Stimulated activated CD8-positive, alpha-beta memory T cell treated with anti-CD3 and anti-CD28 coated beads, Interleukin-15, amount 100 ng/mL, for 1 hour (primary cell): ENCODE results near the gene TUSC2.
A peak's percentile ranks its signal among the peaks of the same experiment; 100 is the strongest.

Experiments used
- DNase-seq: peaks from one replicate; pipeline ENCODE4 v3.0.0-alpha.2; 2020; ENCODE audit warnings: low read depth

The TUSC2 gene

GRCh38 chr3:50334339-50335075 is 6.5 kb upstream of the TUSC2 start:
- DNase-seq = no peak

DNA sequence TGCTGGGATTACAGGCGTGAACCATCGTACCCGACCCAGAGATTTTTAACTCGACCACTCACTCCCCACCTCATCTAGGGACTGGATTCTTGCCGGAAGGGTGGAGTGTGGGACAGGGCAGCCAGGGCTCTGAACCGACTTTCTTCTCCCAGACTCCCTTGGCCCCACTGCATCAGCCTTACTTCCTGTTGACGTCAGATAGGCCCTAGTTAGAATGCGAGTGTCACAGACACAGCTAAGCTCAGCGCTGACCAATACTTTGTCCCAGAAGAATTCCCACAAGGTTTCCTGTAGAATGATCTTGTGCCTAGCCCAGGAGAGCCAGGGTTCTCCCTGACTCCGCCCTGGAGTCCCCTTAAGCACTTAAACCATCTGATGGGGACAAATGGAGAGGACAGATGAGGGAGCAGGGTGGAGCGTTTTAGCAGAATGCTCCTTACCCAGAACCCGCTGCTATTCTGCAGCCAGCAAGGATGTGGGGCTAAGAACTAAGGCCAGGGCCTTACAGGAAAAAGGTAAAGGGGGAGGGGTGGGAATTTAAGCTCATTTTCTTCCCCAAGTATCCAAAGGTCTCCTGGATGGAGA is 5.8 kb upstream of the TUSC2 start:
- no peak for DNase-seq

GRCh38 chr3:50331364-50331907 is 3.4 kb upstream of the TUSC2 start:
- DNase-seq = no peak

GRCh38 chr3:50330330-50330729 is 2.3 kb upstream of the TUSC2 start:
- no peak for DNase-seq

GRCh38 chr3:50327129-50327528 is 894 bp downstream of the TUSC2 start:
- DNase-seq = no peak

- DNase-seq = no peak
Measured at GRCh38 chr3:50326182-50326541, 1.9 kb downstream of the TUSC2 start.

DNA sequence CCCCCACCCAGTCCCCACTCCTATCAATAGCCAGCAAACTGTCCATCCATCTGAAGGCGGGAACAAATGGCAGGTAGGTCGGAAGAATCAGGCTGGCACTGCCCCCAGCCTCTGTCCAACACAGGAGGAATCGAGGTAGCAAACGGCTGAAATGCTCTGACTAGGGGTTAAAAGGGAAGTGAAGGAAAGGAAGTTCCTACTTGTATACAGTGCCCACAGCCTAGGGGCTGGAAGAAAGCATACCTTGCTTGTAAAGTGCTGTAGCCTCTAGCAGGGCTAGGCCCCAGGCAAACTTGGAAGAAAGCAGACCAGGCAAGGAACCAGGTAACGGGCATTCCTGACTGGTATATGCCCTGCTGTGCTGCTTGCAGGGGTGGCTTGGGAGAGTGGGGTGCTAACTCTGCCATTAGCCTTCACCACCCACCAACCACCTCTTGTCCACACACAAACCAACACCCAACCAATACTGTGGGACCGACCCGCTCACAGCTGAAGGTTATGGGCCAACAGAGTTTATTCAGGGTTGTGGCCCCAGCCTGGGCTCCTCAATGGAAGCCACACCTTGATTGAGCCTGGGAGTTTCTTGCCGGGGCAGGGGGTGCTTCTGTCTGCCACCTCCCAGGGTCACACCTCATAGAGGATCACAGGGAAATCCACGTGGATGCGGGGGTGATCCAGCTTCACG is 2.4 kb downstream of the TUSC2 start:
- no peak for DNase-seq

DNA sequence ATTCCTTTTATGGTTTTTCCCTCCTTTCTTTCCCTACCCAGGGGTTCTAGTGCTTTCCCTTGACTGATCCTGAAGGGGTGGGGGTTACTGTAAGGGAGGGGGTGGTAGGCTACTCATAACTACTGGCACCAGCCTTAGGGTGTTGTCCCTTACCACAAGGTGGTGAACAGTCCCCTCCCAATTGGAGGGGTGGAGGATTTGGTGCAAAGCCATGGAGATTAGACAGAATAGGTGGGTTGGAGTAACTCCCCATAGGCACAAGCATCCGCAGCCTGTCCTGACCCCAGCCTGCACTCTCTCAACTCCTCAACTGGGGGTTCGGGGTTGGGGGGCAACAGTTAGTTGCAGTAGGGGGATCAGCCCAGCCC is 2.9 kb downstream of the TUSC2 start:
- no peak for DNase-seq

DNA sequence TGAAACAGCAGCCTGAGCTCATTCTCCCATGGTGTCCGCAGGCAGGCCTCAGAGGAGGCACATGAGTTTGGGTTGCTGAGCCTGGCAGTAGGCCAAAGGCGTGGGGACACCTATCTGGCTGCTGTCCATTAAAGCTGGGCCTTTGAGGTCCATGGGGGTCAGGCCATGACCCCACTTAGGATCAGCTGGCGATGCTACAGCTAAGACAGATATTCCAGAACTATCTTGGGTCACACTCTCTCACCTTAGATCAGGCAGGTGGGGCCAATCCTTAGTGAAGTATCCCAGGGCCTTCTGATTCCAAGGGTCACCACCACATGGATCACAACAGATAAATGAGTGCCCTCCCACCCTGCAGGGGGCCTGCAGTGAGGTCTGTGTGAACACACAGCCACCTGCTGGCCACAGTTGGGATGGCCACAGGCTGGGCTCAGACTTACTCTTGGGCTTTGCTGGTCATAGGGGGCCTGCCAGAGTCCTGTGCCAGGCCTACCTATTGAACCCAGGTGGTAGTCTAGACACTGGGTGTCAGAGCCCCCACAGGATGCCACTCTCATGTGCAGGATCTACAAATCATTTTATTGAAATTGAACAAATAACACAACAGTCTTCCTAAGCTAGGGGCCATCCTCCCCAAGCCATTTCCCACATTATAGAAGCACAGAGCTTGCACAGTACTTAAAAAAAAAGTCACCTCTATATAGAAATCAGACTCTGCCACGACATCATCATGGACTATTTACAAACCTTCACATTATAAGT is 3.5 kb downstream of the TUSC2 start:
- DNase-seq = peak; percentile 36

GRCh38 chr3:50323614-50324199 is 4.3 kb downstream of the TUSC2 start:
- no peak for DNase-seq

GRCh38 chr3:50323092-50323600 is 4.9 kb downstream of the TUSC2 start:
- DNase-seq = no peak

- DNase-seq = no peak
Measured at GRCh38 chr3:50322386-50323091, 5.5 kb downstream of the TUSC2 start, which contains the start of gene HYAL2. Gene HYAL2 (minus strand): TSS chr3:50322745. CDS start chr3:50320489, 2,256 bp downstream.

DNA sequence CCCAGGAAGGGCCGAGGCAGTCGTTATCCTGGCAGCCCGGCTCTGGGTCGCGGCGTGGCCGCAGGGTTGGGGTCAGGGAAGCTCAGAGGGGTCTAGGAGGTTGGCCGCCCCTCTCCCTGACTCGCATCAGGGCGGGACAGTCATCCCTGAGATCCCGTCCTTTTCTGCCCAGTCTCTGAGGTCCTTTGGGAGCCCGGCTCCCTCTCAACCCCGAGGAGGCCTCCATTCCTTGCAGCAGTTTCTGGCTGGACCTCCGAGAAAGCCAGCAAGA is 6.0 kb downstream of the TUSC2 start:
- DNase-seq = no peak

DNA sequence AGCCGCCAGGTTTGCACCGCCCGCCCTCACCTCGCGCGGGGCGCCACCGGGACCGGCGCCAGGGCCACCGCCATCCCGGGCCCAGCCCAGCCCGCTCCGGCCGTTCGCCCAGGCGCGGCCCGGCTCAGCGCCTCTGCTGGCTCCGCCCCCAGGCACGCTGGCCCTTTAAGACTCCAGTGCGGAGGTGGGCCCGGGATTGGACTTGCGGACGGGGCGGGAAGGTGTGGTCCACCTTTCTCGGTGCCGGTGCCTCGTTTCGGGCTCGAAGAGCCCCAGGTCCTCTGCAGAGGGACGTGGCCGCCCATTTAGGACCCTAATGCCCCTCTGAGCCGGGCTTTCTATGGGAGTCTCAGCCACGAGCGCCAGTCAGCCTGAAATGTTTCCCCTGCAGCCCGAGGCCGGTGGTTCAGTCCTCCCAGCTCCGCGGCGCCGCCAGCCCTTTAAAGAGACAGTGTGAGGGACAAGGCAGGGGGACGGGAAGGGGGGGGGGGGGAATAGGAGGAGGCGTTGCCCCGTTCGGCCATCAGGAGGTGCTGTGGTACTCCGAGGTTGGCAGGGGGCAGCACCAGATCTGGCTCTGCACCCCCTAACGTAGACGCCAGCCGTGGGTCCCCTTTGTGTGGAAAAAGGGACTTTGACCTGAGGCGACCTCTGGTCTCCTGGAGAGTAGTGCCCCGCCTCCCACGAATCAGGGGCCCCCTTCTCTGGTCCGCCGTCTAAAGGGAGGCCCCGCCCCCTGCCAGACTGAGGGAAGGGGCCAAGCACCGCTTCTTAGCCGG is 6.5 kb downstream of the TUSC2 start:
- DNase-seq = peak; percentile 57

GRCh38 chr3:50320853-50321335 is 7.1 kb downstream of the TUSC2 start:
- DNase-seq = peak; percentile 22

GRCh38 chr3:50319894-50320625 is 8.0 kb downstream of the TUSC2 start:
- no peak for DNase-seq

- no peak for DNase-seq
Measured at GRCh38 chr3:50319181-50319893, 8.7 kb downstream of the TUSC2 start.

GRCh38 chr3:50318615-50319014 is 9.4 kb downstream of the TUSC2 start:
- DNase-seq = no peak

DNA sequence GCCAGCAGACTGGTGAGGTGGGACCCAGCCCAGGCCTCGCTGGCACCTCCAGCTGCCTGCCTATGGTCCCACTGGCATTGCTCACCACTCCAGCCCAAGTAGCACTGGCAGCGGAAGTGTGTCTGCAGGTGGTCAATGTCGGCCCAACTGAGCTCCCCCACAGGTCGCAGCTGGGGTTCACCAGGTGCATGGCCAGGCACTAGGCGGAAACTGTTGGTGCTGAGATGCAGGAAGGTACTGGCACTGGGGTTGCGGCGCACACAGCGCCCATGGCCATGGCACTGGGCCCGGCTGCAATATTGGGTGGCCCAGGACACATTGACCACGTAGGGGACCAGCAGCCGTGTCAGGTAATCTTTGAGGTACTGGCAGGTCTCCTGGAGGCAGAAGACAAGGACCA is 9.9 kb downstream of the TUSC2 start:
- DNase-seq = no peak
